SH-SY5Y (cell line): Measurements from ENCODE around the gene ADARB1.

ENCODE experiments used
- GATA2 ChIP-seq: IDR thresholded peaks from 2 replicates; pipeline ENCODE4 v1.6.1; 2011; ENCODE audit warnings: mild to moderate bottlenecking, low read depth, low read length
- GATA3 ChIP-seq: IDR thresholded peaks from 2 replicates; pipeline ENCODE4 v1.6.1; 2011; ENCODE audit warnings: low read depth, mild to moderate bottlenecking, low read length, moderate library complexity

DNA sequence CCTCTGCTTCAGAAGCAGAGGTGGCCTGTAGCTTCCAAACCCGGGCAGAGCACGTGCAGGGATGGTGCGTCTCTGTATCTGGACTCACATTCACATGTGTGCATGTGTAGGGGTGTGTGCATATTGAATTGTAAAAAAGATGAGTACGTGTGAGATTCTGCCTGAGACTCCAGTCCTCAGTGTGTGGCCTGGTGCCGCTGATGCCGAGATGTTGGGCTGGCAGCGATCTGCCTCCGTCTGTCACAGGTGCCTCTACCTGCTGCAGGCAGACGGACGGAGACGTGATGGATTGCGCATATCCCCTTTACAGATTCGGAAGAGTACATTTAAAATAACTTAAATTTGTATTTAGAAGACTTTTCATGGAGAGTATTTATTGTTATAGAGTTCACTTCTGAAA is 53.6 kb downstream of the ADARB1 start:
- TF ChIP-seq GATA3 (no peak), GATA2 (no peak)
